Prostate gland (tissue), 2 donors: ENCODE measurements around the gene KRTAP29-1.
A peak's percentile ranks its signal among the peaks of the same experiment; 100 is the strongest.

ENCODE experiments used
- CTCF ChIP-seq, 4 experiments: fragments of 200-600 bp in 2 of 4; fragments of 450-650 bp in 2 of 4; sonication (generic) in 2 of 4; IDR thresholded peaks; 1 replicate in 3 of 4; 2 replicates in 1 of 4; pipeline ENCODE4 v1.5.1; 2016 to 2019; ENCODE audit warnings: antibody characterized with exemption in 4 of 4, mild to moderate bottlenecking in 2 of 4, moderate library complexity in 2 of 4
- POLR2A ChIP-seq: fragments of 450-650 bp; IDR thresholded peaks from one replicate; pipeline ENCODE4 v1.6.1; 2016; ENCODE audit warnings: antibody characterized with exemption, mild to moderate bottlenecking
- POLR2AphosphoS5 ChIP-seq: sonication (generic); formaldehyde crosslinking; IDR thresholded peaks from one replicate; pipeline ENCODE4 v1.6.1; 2017; ENCODE audit warnings: antibody characterized with exemption

- TF ChIP-seq CTCF (IDR thresholded peaks at IDR 0.05), result peak in 2 of 4 experiments; percentile 48 to 54
- no peak for TF ChIP-seq POLR2A
- no peak for TF ChIP-seq POLR2AphosphoS5
Measured at GRCh38 chr17:41324180-41325075, 21.8 kb upstream of the KRTAP29-1 start.
